Lower leg skin (tissue), 3 donors: ENCODE data around the gene MAPK14.

Experiments used
- POLR2A ChIP-seq, 2 donors: fragments of 450-650 bp; IDR thresholded peaks; one replicate each; pipeline ENCODE4 v1.6.1; 2016 to 2017; ENCODE audit warnings: antibody characterized with exemption in 2 of 2, mild to moderate bottlenecking in 1 of 2, moderate library complexity in 1 of 2
- TF ChIP-seq, protein P1 (sequence below), 3 donors: fragments of 450-650 bp; IDR thresholded peaks; one replicate each; pipeline ENCODE4 v1.5.1; 2016; ENCODE audit warnings: antibody characterized with exemption in 3 of 3, mild to moderate bottlenecking in 3 of 3, moderate library complexity in 2 of 3

GRCh38 chr6:35984701-35985100 is 42.9 kb upstream of the MAPK14 start:
- TF ChIP-seq POLR2A (IDR thresholded peaks at IDR 0.05), result no peak
- TF ChIP-seq, protein P1, sequence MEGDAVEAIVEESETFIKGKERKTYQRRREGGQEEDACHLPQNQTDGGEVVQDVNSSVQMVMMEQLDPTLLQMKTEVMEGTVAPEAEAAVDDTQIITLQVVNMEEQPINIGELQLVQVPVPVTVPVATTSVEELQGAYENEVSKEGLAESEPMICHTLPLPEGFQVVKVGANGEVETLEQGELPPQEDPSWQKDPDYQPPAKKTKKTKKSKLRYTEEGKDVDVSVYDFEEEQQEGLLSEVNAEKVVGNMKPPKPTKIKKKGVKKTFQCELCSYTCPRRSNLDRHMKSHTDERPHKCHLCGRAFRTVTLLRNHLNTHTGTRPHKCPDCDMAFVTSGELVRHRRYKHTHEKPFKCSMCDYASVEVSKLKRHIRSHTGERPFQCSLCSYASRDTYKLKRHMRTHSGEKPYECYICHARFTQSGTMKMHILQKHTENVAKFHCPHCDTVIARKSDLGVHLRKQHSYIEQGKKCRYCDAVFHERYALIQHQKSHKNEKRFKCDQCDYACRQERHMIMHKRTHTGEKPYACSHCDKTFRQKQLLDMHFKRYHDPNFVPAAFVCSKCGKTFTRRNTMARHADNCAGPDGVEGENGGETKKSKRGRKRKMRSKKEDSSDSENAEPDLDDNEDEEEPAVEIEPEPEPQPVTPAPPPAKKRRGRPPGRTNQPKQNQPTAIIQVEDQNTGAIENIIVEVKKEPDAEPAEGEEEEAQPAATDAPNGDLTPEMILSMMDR (IDR thresholded peaks at IDR 0.05), result no peak
